ENCODE data around the gene DHRS7B.
"Not testable (repeated sequence)": the region's sequence is repeated elsewhere in the genome, so short reads cannot be mapped to it uniquely, and the experiment has no call there.

The DHRS7B gene

DNA sequence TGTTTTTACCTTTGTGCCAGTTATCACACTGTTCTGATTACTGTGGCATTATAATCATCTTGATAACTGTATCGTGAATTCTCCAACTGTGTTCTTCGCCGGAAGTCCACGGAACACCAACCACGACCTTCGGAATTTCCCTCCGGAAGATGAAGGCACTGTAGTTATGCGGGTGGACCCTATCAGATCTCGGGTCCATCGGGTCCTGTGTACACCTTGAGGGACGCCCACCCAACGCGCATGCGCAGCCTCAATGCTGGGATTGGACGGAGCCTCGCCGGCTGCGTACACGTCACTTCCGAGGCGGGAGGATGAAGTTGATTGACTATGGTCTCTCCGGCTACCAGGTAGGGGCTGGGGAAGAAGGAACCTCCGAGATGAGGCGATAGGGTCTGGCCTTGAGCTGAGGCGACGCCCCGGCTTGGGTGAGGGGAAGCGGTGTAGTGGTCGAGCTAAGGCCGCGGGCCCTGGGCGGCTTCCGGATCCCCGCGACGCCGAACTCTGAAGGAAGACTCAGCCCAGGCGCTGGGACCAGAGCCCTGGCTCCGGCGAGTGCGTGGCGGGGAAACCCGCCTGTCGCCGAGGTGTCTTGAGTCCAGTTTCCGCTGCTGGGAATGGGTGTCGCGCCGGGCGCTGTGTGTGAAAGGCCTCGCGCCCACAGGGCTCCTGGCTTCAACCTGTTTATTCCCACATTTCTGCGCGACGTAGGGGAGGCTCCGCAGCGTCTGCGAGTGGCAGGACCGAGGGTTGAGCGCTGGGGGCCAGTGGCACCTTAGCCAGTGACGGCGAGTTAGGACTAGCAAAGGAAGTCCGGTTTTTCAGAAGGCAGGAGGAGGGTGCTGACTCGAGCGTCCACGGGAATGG is at the start of gene DHRS7B:
Gene DHRS7B, plus strand, starts transcription at position 320 of the 864 bp plus-strand sequence. Its CDS starts 8 bp downstream, at position 328.
- DNase-seq: peak; percentile 97

DNA sequence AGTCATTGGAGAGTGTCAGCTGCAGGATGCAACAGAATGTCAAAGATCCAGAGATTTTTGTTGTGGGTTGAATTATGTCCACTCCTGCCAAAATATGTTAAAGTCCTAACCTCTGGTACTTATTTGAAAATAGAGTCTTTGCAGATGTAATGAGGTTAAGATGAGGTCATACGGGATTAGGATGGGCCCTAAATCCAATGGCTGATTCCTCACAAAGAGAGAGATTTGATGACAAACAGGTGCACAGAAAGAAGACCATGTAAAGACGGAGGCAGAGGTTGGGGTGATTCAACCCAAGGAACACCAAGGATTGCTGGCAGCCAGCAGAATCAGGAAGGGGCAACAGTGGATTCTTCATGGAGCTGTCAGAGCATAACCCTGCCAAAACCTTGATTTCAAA is 49.5 kb upstream of the DHRS7B start:
- DNase-seq: no peak

DNA sequence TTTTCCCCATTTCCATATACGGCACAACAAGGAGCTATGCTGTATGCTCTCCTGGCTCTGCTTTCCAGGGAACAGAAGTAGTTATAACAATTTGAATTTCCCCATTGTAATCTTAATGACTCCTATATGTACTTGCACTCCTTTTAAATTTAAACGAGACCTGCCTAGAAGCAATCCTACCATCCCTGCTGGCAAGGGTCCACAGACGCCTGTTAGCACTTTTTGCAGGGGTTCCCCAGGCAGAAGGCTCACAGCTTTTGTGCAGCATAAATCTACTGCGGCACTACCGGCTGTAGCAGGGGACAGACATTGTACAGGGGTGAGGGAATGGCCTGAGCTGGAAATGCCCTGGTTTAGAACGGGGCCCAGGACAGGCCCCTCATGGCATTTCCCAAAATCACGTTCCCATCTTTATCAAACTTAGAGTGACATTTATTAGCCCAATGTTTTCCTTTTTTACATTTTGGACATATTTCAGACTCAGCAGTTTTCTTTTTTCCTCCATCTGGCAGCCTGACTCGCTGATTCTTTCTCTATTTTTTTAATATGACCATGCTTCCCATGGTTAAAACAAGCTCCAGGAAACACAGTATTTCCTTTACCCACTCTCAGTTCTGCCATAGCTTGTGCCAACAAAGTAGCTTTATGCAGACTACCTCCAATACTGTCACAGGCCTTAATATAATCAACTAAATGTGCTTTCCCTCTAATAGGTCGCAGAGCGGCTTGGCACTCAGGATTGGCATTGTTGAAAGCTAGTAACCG is 48.6 kb upstream of the DHRS7B start:
- no peak for DNase-seq

DNA sequence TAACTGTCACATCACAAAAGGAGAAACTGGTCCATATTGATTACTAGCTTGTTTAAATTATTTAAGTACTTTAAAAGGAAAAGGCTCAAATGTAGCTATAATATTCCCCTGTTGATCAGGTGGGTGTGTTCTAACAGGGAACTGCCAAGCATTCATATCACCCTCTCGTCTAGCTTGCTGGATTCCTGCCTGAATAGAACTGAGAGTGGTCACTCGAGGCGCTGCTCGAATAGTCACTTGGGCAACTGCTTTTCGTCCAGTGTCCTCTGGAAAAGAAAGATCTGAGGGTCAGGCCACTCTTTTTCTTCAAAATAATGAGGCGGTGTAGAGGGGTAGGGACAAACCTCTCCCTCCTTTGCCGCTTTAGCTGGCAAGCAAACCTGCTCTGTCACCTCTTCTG is 47.6 kb upstream of the DHRS7B start:
- DNase-seq: no peak

- no peak for DNase-seq
These were observed 44.7 kb upstream of the DHRS7B start for GRCh38 chr17:21082001-21082436.

- not testable (repeated sequence) for DNase-seq
These were observed 41.5 kb upstream of the DHRS7B start for GRCh38 chr17:21085280-21085679.

- no peak for DNase-seq
These were observed 41.1 kb upstream of the DHRS7B start for GRCh38 chr17:21085707-21086106.

DNA sequence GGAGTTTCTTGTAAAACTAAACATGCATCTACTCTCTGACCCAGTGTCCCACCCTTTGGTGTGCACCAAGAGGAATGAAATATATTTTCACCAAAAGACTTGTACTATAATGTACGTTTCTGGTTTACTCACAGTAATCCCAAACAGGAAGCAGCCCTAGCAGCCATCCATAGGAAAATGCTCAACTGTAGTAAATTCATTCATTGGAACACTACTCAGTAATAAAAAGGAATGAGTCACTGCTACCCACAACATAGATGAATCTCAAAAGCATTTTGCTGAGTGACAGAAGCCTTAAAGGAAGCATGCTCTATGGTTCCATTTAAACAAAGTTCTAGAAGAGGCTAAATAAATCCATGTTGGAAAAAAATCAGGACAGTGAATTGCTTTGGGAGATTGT is 37.6 kb upstream of the DHRS7B start:
- no peak for DNase-seq

DNA sequence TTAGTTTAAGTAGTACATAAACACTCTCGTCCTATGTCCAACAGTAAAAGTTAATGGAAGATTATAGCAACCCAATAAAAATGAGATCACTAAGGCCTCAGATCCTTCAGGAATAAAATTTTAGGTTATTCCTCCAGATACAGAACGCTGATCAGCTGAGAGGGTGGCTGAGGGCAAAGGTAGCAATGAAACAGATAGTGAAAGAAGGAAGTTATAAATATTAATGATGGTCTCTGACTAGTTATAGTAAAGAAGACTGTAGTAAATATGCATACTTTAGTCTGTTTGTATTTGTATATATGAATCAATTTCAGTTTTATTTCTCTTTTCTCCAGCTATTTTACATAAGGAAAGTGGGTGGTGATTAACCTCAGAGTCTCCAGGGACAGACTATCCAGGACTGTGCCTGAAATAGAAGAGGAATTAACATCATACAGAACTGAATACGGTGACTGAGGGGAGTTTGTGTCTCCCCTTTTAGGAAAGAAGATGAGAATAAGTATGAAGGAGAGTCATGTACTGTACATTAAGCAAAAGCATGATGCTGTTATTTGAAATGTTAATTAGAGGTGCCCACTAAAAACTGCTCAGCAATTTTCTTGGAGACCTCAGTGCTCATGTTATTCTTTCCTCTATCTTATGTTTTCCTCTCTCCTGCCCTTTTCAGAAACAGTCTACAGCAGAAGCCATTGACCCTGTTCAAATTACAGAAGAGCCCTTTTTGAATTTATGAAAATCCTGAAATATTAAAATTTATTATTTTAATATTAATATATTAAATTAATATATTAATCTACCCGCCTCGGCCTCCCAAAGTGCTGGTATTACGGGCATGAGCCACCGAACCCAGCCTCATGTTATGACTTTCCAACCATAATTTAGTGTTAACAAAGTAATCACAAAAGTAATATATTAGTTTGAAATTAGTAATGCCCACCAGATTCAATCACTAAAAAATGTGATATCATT is 36.5 kb upstream of the DHRS7B start:
- no peak for DNase-seq

DNA sequence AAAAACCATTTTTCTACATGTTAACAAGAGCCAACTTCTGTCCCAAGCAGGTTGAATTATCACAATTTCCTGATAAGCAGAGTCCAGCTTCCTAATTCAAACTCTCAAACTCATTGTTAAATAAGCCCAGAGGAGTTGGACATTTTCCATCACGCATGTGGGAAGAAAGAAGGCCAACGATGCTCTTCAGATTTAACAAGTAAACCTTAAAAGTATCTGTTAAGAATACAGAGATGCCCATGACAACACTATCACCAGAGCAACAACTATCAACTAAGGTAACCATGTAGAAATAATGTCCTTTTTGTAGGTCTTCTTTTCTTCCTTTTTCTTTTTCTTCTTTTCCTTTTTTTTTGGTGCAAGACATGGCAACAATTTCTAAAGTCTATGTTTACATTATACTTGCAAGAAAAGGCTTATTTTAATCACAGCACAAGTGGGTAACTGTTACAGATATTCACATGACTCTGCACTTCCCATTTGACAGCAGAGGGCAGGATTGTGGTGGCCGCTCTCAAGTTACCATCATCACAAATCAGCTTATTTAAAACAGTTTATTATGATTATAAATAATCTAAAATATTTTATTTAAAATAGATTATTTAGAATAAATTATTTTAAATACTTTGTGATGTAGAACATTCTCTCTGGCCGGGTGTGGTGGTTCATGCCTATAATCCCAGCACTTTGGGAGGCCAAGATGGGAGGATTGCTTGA is 35.7 kb upstream of the DHRS7B start:
- no peak for DNase-seq

- no peak for DNase-seq
These were observed 32.5 kb upstream of the DHRS7B start for GRCh38 chr17:21094298-21094704.

DNA sequence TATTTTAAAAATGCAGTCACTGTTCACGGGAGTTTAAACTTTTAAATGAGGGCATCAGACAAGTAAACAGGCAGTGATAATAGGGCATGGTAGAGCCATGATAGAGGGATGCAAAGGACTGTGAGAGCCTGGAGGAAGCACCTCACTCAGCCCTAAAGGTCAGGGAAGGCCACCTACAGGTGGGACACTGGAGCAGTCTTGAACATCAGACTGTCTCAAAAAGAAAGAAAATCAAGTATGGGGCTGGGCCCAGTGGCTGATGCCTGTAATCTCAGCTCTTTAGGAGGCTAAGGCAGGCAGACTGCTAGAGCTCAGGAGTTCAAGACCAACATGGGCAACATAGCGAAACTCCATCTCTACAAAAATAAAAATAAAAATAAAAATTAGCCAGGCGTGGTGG is 31.0 kb upstream of the DHRS7B start:
- DNase-seq: no peak

- DNase-seq: no peak
These were observed 29.9 kb upstream of the DHRS7B start for GRCh38 chr17:21096874-21097273.

DNA sequence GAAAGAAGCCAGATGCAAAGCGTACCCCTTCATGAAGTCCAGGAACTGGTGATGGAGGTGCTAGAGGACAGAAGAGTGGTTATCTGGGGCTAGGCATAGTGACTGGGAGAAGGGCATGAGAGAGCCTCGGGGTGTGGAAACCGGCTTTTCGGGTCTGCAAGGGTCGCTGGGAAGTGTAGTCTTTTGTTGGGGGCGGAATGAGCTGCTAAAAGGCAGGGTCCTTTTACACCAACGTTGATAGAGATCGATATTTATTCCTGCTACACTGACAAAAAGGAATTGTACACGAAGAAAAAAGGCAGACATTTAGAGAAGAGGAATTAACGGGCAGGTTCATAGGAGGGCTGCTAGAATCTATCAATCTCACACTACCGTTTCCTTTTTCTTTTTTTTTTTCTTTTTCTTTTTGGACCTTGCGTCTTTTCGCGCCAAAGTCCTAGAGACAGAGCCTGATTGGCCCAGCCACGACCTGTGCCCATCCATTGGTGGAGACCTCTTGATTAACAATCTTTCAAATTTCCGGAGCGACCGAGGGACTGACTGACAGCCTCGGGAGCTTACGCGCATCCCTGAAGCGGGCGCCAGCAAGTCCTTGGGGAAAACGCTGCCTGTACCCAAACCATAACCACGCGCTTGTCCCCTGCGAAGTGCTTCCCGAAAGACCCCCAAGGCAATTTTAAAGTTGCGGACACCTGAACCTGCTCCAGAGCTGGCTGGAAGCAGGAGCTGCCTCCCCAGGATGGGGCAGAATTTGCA is 27.7 kb upstream of the DHRS7B start:
- peak; percentile 82 for DNase-seq

DNA sequence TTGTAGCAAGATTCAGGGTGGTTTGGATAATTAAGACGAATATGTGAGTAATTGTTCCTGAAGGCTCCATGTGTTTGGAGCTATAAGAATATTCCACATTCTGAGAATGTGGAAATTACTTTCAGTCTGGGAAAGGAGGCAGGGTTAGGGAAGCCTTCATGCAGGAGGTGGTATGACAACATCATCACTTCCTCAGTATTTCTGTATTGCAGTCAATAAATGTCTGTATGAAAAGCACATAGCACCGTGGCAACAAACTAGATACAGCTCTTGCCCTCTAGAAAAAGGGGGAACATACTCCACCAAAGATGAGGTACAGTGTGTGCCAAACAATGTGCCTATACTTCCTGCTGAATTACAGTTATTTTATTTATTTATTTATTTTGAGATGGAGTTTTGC is 26.1 kb upstream of the DHRS7B start:
- no peak for DNase-seq

GRCh38 chr17:21104608-21105007 is 22.2 kb upstream of the DHRS7B start:
- no peak for DNase-seq

DNA sequence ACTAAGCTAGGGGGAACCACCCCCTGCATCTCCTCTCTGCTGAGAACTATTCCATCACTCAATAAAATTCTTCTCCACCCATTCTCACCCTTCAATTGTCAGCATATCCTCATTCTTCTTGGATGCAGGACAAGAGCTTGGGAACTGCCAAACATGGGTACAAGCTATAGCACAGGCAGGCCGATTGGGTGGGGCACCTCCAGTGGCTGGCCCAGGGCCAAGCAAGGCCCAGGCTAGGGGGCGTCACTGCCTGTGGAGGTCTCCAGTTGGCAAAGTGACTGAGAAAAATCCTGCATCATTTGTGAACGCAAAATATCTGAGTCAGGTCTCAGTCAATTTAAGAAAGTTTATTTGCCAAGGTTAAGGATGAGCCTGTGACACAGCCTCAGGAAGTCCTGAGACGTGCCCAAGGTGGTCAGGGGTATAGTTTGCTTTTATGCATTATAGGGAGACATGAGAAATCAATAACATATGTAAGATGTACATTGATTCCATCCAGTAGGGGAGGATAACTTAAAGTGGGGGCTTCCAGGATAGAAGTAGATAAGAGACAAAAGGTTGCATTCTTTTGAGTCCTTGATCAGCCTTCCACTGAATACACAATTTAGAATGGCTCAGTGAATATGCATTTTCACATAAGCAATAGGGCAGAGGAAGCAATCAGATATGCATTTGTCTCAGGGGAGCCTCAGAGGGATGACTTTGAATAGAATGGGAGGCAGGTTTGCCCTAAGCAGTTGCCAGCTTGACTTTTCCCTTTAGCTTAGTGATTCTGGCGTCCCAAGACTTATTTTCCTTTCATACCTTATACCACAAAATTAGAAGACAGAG is 21.5 kb upstream of the DHRS7B start:
- no peak for DNase-seq

GRCh38 chr17:21106316-21106715 is 20.4 kb upstream of the DHRS7B start:
- no peak for DNase-seq

GRCh38 chr17:21107067-21107650 is 19.6 kb upstream of the DHRS7B start:
- not testable (repeated sequence) for DNase-seq

GRCh38 chr17:21108651-21109050 is 18.1 kb upstream of the DHRS7B start:
- no peak for DNase-seq

All from stimulated activated CD4-positive, alpha-beta T cell treated with anti-CD3 and anti-CD28 coated beads, Interleukin-1b, Interleukin-23, amount 100 ng/mL, for 48 hours (primary cell).